ENCODE results near the gene APH1A.

DNA sequence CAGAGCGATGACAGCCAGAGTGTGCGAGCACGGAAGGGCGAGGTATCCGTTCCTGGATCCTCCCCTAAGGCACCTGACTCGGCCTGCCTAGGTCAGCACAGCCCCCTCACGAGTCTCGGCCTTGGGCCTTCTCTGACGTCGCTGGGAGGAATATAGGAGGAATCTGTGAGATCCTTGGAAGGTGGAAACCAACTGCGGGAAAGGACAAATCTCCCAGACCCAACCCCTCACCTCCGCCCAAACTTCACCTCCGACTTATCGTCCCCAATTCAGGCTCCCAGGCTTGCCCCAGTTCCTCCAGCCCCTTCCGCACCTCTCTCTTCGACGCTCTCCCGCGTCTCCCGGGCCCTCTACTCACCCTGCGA lies 494 bp downstream of the APH1A start:
- TF ChIP-seq POLR2A (IDR thresholded peaks at IDR 0.05; ENCODE audit: low read depth, low read length) (no peak), IKZF1 (conservative IDR thresholded peaks at IDR 0.05) (no peak), CBX3 (IDR thresholded peaks at IDR 0.05; ENCODE audit: borderline replicate concordance, low read depth) (no peak), POLR2AphosphoS5 (IDR thresholded peaks at IDR 0.05; ENCODE audit: low read length) (0 out of 2 replicates have a peak, but pooled peaks have one; percentile 27), ZSCAN29 (IDR thresholded peaks at IDR 0.05) (no peak), EZH2 (IDR thresholded peaks at IDR 0.05; ENCODE audit: borderline replicate concordance, control insufficient read depth, low read depth, low read length) (no peak), SUZ12 (IDR thresholded peaks at IDR 0.05; ENCODE audit: unreplicated experiment) (no peak), EP300 (IDR thresholded peaks at IDR 0.05; ENCODE audit: borderline replicate concordance in 1 of 2, control insufficient read depth in 1 of 2, low read depth in 2 of 2, low read length in 2 of 2) (no peak), NR2C2 (IDR thresholded peaks at IDR 0.05; ENCODE audit: borderline replicate concordance, control insufficient read depth, insufficient read length, low read depth) (no peak)
- TF ChIP-seq, protein P1, sequence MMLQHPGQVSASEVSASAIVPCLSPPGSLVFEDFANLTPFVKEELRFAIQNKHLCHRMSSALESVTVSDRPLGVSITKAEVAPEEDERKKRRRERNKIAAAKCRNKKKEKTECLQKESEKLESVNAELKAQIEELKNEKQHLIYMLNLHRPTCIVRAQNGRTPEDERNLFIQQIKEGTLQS (IDR thresholded peaks at IDR 0.05; ENCODE audit: borderline replicate concordance, extremely low read depth, low read depth, low read length), result no peak
- TF ChIP-seq, protein P2, sequence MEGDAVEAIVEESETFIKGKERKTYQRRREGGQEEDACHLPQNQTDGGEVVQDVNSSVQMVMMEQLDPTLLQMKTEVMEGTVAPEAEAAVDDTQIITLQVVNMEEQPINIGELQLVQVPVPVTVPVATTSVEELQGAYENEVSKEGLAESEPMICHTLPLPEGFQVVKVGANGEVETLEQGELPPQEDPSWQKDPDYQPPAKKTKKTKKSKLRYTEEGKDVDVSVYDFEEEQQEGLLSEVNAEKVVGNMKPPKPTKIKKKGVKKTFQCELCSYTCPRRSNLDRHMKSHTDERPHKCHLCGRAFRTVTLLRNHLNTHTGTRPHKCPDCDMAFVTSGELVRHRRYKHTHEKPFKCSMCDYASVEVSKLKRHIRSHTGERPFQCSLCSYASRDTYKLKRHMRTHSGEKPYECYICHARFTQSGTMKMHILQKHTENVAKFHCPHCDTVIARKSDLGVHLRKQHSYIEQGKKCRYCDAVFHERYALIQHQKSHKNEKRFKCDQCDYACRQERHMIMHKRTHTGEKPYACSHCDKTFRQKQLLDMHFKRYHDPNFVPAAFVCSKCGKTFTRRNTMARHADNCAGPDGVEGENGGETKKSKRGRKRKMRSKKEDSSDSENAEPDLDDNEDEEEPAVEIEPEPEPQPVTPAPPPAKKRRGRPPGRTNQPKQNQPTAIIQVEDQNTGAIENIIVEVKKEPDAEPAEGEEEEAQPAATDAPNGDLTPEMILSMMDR (IDR thresholded peaks at IDR 0.05 in 2 of 3, conservative IDR thresholded peaks at IDR 0.05 in 1 of 3; ENCODE audit: control insufficient read depth in 2 of 3, extremely low read depth in 1 of 3, insufficient read depth in 1 of 3, low read depth in 3 of 3, low read length in 3 of 3), result no peak
- TF ChIP-seq, protein P3, sequence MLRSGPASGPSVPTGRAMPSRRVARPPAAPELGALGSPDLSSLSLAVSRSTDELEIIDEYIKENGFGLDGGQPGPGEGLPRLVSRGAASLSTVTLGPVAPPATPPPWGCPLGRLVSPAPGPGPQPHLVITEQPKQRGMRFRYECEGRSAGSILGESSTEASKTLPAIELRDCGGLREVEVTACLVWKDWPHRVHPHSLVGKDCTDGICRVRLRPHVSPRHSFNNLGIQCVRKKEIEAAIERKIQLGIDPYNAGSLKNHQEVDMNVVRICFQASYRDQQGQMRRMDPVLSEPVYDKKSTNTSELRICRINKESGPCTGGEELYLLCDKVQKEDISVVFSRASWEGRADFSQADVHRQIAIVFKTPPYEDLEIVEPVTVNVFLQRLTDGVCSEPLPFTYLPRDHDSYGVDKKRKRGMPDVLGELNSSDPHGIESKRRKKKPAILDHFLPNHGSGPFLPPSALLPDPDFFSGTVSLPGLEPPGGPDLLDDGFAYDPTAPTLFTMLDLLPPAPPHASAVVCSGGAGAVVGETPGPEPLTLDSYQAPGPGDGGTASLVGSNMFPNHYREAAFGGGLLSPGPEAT (IDR thresholded peaks at IDR 0.05; ENCODE audit: low read depth), result no peak
